Naive thymus-derived CD8-positive, alpha-beta T cell (primary cell): ENCODE results near the gene ARIH2. TPM values are rescaled to one million over a fixed set of nuclear protein-coding genes. Genes with fewer than 3 reads are reported as not detected.

Source experiments
- ATAC-seq, 2 donors: fragments of 150-1000 bp; cut with Tn5 transposase in 1 of 2; sonication (Bioruptor Pico), chemical (Tn5 transposase) in 1 of 2; 1 replicate in 1 of 2; 2 replicates in 1 of 2; pipeline ENCODE4 v1.10.0; 2021; ENCODE audit warnings: mild to moderate bottlenecking in 2 of 2, moderate library complexity in 2 of 2
- POLR2A ChIA-PET: fragments of 350-600 bp; sonication (Branson Sonifier 250); formaldehyde crosslinking; loops from one replicate; lab custom pipeline; 2021; ENCODE audit warnings: antibody characterized with exemption; lab: Charles Lee
- DNase-seq, 10 donors: peaks; one replicate each; pipeline versions ENCODE4 v3.0.0 to v3.0.0-alpha.2; 2020 to 2022
- H3K27ac Mint-ChIP-seq, 10 donors: one replicate each; pipeline ENCODE4 v1.8.0; 2020 to 2022; ENCODE audit warnings: mild to moderate bottlenecking in 10 of 10, mixed read lengths in 10 of 10, moderate library complexity in 4 of 10, inconsistent platforms in 1 of 10
- H3K27me3 Mint-ChIP-seq, 5 donors: one replicate each; pipeline ENCODE4 v1.8.0; 2021 to 2022; ENCODE audit warnings: mixed read lengths in 5 of 5
- H3K36me3 Mint-ChIP-seq, 3 donors: one replicate each; pipeline ENCODE4 v1.8.0; 2020 to 2022; ENCODE audit warnings: mixed read lengths in 3 of 3, mild to moderate bottlenecking in 2 of 3, inconsistent platforms in 1 of 3
- H3K4me1 Mint-ChIP-seq, 4 donors: one replicate each; pipeline ENCODE4 v1.8.0; 2021 to 2022; ENCODE audit warnings: mixed read lengths in 4 of 4
- H3K4me3 Mint-ChIP-seq, 10 donors: one replicate each; pipeline ENCODE4 v1.8.0; 2020 to 2022; ENCODE audit warnings: mild to moderate bottlenecking in 10 of 10, mixed read lengths in 10 of 10, moderate library complexity in 6 of 10, inconsistent platforms in 1 of 10
- H3K9me3 Mint-ChIP-seq, 9 donors: one replicate each; pipeline ENCODE4 v1.8.0; 2020 to 2022; ENCODE audit warnings: mixed read lengths in 9 of 9, mild to moderate bottlenecking in 3 of 9, inconsistent platforms in 1 of 9, moderate library complexity in 1 of 9
- polyA plus RNA-seq, 3 donors: library from polyadenylated mRNA; unstranded; fragments of 300-500 nt; fragmentation: Illumina TruSeq; gene quantifications; one replicate each; pipeline ENCODE4 v1.2.3, GENCODE V29; 2021
- total RNA-seq, 8 experiments: library from RNA in 2 of 8; stranded (reverse) in 2 of 8; gene quantifications; one replicate each; pipeline ENCODE4 v1.2.3 and lab custom pipeline; 2021 to 2026

The ARIH2 gene
- total and polyA plus RNA-seq, 5 experiments from 2014 or later = 92.7 to 167 (median 119) TPM

DNA sequence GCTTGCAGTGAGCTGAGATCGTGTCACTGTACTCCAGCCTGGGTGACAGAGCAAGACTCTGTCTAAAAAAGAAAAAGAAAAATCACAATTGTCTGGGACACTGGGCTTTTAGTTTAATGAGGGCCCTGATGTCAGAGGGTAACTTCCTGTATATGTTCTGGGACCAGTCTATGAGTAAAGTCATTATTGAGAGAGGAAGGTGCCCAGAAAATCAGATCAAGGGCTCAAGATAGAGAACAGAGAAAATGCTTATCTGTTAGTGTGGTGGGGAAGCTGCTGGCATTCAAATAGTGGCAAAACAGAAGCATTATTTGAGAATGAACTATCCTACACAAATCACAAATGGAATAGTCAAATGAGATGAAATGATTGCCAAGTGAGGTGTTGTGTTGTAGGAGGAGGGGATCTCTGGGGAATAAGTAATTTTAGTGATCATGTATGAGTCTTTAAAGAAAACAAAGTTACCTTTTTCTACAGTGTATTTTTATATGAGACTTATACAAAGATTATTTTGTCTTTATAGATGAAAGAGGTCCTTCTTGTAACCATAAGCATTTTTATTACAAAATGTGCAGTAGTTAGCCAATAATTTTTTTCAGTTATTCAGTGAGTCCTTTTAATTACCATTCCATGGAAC lies 13.4 kb downstream of the ARIH2 start:
- ATAC-seq (no peak), DNase-seq (no peak)
- Mint-ChIP-seq H3K9me3 (no peaks in the 10 kb centered on the region), H3K4me1 (peaks cover 30 to 72% (median 67%) of the 10 kb centered on the region in 4 donors), H3K4me3 (peak overlapping the region in 7 of 10 donors; percentile 1 to 63 (median 29)), H3K27me3 (no peaks in the 10 kb centered on the region), H3K36me3 (peaks cover 9 to 88% (median 37%) of the 10 kb centered on the region in 3 donors), H3K27ac (peak overlapping the region in 6 of 10 donors; percentile 23 to 83 (median 56))
- POLR2A ChIA-PET = no interaction called here

DNA sequence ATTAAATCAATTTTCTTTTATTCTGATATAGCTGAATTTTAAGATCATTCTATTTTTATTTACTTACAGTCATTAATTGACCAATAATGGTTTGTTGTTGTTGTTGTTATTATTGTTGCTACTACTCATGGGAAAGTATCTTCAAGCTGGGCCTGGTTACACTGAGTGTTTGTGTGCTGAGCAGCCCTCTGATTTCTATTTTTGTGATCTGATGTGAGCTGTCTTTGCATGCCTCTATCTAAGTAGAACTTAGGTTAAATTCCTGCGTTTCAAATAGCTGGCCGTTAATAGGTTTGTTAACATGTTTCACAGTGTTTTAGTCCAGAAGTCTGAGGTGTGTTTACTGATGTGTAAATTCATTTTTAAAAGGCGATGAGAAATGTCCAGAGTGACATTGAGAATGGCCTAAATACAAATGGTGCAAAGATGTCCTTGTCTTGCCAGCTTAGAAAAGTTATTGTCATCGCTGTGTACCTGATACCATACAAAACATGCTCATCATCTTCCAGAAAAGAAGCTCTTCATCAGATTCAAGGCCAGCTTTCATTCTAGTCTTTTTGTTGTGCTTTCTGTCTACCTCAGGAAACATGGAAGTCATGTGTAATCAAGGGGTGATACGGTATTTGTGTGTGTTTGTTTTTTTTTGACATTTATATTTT lies 15.8 kb downstream of the ARIH2 start:
- H3K27me3 Mint-ChIP-seq = no peaks in the 10 kb centered on the region
- peaks cover 22 to 61% (median 56%) of the 10 kb centered on the region in 4 donors for H3K4me1 Mint-ChIP-seq
- no peaks in the 10 kb centered on the region for H3K9me3 Mint-ChIP-seq
- POLR2A ChIA-PET = no interaction called here
- H3K4me3 Mint-ChIP-seq = no peak overlapping the region
- no peak for ATAC-seq
- peak overlapping the region in 1 of 10 donors; percentile 43 for H3K27ac Mint-ChIP-seq
- H3K36me3 Mint-ChIP-seq = peaks cover 0 to 80% (median 36%) of the 10 kb centered on the region in 3 donors
- DNase-seq = no peak

DNA sequence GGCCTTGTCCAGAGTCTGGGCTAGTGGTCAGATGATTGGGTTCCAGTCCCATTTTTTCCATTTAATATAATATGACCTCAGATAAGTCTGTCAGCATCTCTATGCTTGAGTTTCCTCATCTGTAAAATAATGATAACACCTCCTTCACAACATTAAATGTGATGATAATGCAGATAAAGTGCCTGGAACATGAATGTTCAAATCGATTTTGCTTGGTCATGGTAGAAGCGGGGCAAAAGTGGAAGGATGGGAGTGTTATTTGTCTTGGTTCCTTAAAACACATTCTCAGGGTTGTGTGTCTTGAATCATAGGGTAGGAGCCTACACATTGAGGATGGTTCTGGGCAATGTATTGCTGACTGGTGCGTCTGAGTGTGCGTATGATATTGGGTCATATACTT lies 16.9 kb downstream of the ARIH2 start:
- POLR2A ChIA-PET = no interaction called here
- Mint-ChIP-seq H3K4me3 (no peak overlapping the region), H3K27me3 (no peaks in the 10 kb centered on the region), H3K4me1 (peaks cover 19 to 53% (median 49%) of the 10 kb centered on the region in 4 donors), H3K27ac (no peak overlapping the region), H3K9me3 (no peaks in the 10 kb centered on the region), H3K36me3 (peaks cover 0 to 74% (median 29%) of the 10 kb centered on the region in 3 donors)
- no peak for DNase-seq
- no peak for ATAC-seq

DNA sequence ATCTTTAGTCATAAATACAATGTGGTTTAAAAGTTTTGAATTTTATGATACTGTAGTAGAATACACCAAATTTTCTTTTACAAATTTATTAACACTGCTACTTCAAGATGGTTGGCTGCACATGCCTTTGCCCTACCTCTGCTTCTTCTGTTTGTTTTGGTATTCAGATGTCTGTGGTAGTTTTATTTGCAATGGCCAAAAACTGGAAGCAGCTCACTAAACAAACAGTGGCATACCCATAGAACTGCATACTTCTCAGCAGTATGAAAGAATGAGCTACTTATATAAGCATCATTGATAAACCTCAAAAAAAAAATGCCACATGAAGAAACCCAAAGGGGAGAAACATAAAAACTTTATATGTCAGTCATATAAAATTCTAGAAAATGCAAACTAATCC lies 19.5 kb downstream of the ARIH2 start:
- Mint-ChIP-seq H3K4me3 (no peak overlapping the region), H3K27ac (peak overlapping the region in 4 of 10 donors; percentile 2 to 52 (median 18)), H3K4me1 (peaks cover 15 to 40% (median 38%) of the 10 kb centered on the region in 4 donors), H3K36me3 (peaks cover 0 to 57% (median 28%) of the 10 kb centered on the region in 3 donors), H3K9me3 (no peaks in the 10 kb centered on the region), H3K27me3 (no peaks in the 10 kb centered on the region)
- no peak for ATAC-seq
- DNase-seq = no peak
- POLR2A ChIA-PET = interaction anchor here (0.7 kb wide), 1 partner anchor 670 kb away, joined by 3 read pairs; no protein-coding TSS in a partner anchor

DNA sequence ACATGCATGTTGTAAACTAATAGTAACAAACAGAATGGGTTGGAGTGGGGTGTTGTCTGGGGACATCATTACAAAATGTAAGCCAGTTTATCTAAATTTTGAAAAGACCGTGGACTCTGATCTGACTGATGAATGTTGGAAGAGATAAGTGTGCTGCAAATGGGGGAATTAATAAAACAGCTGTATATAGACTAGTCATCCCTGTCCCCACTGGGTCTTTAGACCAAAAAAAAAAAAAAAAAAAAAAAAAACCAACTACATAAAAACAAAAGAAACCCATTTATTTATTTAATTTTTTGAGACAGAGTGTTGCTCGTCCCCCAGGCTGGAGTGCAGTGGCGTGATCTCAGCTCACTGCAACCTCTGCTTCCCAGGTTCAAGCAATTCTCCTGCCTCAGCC lies 20.0 kb downstream of the ARIH2 start:
- DNase-seq = no peak
- POLR2A ChIA-PET = no interaction called here
- no peaks in the 10 kb centered on the region for H3K9me3 Mint-ChIP-seq
- peaks cover 16 to 44% (median 41%) of the 10 kb centered on the region in 4 donors for H3K4me1 Mint-ChIP-seq
- ATAC-seq = no peak
- H3K4me3 Mint-ChIP-seq = no peak overlapping the region
- H3K27ac Mint-ChIP-seq = peak overlapping the region in 3 of 10 donors; percentile 3 to 52 (median 15)
- H3K36me3 Mint-ChIP-seq = peaks cover 0 to 57% (median 26%) of the 10 kb centered on the region in 3 donors
- H3K27me3 Mint-ChIP-seq = no peaks in the 10 kb centered on the region

DNA sequence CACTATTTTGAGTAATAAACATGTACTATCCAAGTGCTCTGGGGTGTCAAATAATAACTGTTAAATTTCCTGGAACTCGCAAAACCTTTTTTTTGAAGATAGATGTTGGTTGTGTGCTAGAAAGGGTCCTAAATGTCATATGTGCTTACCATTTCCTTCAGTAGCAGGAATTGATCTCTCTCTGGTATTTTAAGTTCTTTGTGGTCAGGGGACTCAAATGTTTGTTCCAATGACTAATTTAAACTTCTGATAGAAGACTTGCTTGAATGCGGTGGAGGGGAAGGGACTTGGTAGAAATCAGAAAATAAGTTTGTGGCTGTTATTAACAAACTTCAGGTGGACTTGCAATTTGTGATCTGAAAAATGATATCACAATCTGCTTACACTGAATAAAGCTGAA lies 26.8 kb downstream of the ARIH2 start:
- Mint-ChIP-seq H3K27me3 (no peaks in the 10 kb centered on the region), H3K36me3 (peaks cover 0 to 28% (median 2%) of the 10 kb centered on the region in 3 donors), H3K27ac (peak overlapping the region in 8 of 10 donors; percentile 12 to 81 (median 53)), H3K9me3 (no peaks in the 10 kb centered on the region), H3K4me3 (no peak overlapping the region), H3K4me1 (peaks cover 18 to 37% (median 34%) of the 10 kb centered on the region in 4 donors)
- DNase-seq (no peak), ATAC-seq (no peak)
- POLR2A ChIA-PET = no interaction called here

DNA sequence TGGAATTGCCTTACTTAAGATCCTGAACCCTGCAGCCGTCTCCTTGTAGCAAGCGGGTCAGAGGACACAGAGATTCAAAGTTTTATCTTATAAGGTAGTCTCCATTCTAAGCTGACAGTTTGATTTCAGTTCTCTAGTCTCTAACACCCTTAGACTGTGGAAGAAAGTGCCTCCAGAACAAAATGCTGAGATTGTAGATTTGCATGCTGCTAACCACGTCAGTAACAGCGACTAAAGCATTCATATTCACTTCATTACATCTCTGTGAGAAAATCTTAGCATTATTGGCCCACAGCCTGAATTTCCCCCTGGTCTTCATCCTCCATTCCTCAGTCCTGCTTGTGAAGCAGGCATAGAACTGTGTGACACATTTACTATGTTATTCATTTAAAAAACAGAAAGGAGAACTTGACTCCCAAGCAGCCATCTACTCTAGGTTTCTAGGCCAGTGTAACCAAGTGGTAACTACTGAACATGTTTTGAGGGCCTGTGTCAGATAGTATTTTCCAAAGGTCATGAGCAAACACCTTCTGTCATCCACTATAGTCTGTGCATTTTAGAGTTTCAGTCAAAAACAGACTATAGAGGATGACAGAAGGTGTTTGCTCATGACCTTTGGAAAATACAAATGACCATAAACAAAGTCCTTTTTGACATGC lies 27.4 kb downstream of the ARIH2 start:
- H3K4me3 Mint-ChIP-seq = no peak overlapping the region
- no peaks in the 10 kb centered on the region for H3K9me3 Mint-ChIP-seq
- H3K36me3 Mint-ChIP-seq = peaks cover 0 to 28% (median 2%) of the 10 kb centered on the region in 3 donors
- ATAC-seq = no peak
- peak overlapping the region in 8 of 10 donors; percentile 8 to 81 (median 60) for H3K27ac Mint-ChIP-seq
- no peak for DNase-seq
- POLR2A ChIA-PET = no interaction called here
- H3K4me1 Mint-ChIP-seq = peaks cover 18 to 37% (median 33%) of the 10 kb centered on the region in 4 donors
- H3K27me3 Mint-ChIP-seq = no peaks in the 10 kb centered on the region

DNA sequence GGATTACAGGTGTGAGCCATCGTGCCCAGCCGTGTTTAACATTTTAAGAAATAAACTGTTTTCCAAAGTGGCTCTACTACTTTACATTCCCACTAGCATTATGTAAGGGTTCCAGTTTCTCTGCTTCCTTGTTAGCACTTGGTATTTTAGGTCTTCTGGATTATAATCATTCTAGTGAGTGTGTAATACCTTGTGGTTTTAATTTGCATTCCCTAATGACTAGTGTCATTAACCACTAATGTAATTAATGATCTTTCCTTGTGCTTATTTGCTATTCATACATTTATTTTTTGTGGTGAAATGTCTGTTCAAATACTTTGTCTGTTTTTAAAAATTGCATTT lies 30.7 kb downstream of the ARIH2 start:
- no peaks in the 10 kb centered on the region for H3K27me3 Mint-ChIP-seq
- H3K9me3 Mint-ChIP-seq = no peaks in the 10 kb centered on the region
- H3K36me3 Mint-ChIP-seq = peaks cover 0 to 36% (median 0%) of the 10 kb centered on the region in 3 donors
- H3K4me3 Mint-ChIP-seq = no peak overlapping the region
- H3K4me1 Mint-ChIP-seq = peaks cover 16 to 34% (median 32%) of the 10 kb centered on the region in 4 donors
- POLR2A ChIA-PET = no interaction called here
- no peak for ATAC-seq
- peak overlapping the region in 2 of 10 donors; percentile 8 to 20 for H3K27ac Mint-ChIP-seq
- DNase-seq = no peak

DNA sequence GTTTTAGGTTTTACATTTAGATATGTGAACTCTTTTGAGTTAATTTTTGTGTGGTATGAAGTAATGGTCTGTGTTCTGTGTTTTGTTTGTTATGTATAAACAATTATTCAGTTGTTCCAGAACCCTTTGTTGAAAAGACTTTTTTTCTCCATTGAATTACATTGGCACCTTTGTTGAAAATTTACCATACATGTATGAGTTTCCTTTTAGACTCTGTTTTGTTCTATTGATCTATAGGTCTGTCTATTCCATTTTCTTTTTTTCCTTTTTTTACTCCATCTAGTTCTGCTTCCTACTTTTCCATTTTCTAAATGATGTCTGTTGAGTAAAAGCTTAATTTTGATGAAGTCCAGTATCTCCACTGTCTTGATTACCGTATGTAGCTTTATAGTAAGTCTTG lies 31.4 kb downstream of the ARIH2 start:
- Mint-ChIP-seq H3K9me3 (no peaks in the 10 kb centered on the region), H3K36me3 (peaks cover 0 to 43% (median 0%) of the 10 kb centered on the region in 3 donors), H3K4me1 (peaks cover 13 to 29% (median 25%) of the 10 kb centered on the region in 4 donors), H3K4me3 (no peak overlapping the region), H3K27me3 (no peaks in the 10 kb centered on the region), H3K27ac (peak overlapping the region in 3 of 10 donors; percentile 4 to 25 (median 15))
- DNase-seq (no peak), ATAC-seq (no peak)
- POLR2A ChIA-PET = interaction anchor here (0.8 to 1.1 kb wide), 2 partner anchors 31 to 57 kb away, joined by 3 read pairs; partner anchors contain the start of genes ARIH2 and WDR6

DNA sequence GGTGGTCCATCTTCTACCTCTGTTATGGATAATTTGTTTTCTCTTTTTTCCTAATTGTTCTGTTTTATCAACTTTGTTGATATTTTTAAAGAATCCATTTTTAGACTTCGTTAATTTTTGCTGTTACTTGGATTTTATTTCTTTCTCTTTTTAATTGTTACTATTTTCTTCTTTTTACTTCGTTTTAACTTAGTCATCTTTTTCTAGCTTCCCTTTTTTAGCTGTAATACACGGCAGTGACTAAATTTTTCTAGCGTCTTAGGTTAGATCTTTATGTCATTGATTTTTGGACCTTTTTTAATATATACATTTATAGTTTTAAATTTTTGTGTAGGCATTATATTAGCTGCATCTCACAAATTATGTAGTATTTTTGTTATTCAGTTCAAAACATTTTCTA lies 33.1 kb downstream of the ARIH2 start:
- H3K27ac Mint-ChIP-seq = peak overlapping the region in 2 of 10 donors; percentile 17 to 44
- H3K4me3 Mint-ChIP-seq = no peak overlapping the region
- no peak for ATAC-seq
- POLR2A ChIA-PET = no interaction called here
- no peak for DNase-seq
- peaks cover 0 to 40% (median 0%) of the 10 kb centered on the region in 3 donors for H3K36me3 Mint-ChIP-seq
- H3K4me1 Mint-ChIP-seq = peaks cover 13 to 20% (median 18%) of the 10 kb centered on the region in 4 donors
- no peaks in the 10 kb centered on the region for H3K27me3 Mint-ChIP-seq
- H3K9me3 Mint-ChIP-seq = no peaks in the 10 kb centered on the region

DNA sequence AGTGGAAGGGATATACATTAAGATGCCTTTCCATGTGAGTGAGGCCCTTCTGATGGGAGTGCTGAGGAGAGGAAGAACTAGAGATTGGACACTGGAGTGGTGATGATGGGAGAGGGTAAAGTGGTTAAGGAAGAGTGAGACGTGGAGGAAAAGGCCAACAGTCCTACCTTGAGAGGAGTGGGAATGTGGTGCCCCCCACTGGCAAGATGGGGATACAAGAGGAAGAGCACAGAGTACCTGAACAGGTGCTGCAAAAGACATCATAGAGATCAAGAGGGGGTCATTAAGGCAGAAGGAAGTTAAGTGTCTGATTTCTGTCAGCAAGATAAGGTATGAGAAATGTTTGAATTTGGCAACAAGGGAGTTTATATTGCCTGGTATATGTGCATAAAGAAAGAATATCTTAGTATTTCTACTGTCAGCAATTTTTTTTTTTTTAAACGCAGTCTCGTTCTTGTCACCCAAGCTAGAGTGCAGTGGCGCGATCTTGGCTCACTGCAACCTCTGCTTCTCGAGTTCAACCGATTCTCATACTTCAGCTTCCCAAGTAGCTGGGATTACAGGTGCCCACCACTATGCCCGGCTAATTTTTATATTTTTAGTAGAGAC lies 34.0 kb downstream of the ARIH2 start:
- no peaks in the 10 kb centered on the region for H3K9me3 Mint-ChIP-seq
- peaks cover 0 to 42% (median 5%) of the 10 kb centered on the region in 3 donors for H3K36me3 Mint-ChIP-seq
- H3K27me3 Mint-ChIP-seq = no peaks in the 10 kb centered on the region
- POLR2A ChIA-PET = interaction anchor here (0.6 to 0.8 kb wide), 2 partner anchors 54 to 117 kb away, joined by 3 to 4 read pairs; partner anchors contain the start of gene WDR6
- peak; percentile 30 to 73 (median 44) for DNase-seq
- H3K4me3 Mint-ChIP-seq = no peak overlapping the region
- peak overlapping the region in 3 of 10 donors; percentile 17 to 42 (median 35) for H3K27ac Mint-ChIP-seq
- peak; percentile 79 to 80 for ATAC-seq
- peaks cover 12 to 22% (median 16%) of the 10 kb centered on the region in 4 donors for H3K4me1 Mint-ChIP-seq

DNA sequence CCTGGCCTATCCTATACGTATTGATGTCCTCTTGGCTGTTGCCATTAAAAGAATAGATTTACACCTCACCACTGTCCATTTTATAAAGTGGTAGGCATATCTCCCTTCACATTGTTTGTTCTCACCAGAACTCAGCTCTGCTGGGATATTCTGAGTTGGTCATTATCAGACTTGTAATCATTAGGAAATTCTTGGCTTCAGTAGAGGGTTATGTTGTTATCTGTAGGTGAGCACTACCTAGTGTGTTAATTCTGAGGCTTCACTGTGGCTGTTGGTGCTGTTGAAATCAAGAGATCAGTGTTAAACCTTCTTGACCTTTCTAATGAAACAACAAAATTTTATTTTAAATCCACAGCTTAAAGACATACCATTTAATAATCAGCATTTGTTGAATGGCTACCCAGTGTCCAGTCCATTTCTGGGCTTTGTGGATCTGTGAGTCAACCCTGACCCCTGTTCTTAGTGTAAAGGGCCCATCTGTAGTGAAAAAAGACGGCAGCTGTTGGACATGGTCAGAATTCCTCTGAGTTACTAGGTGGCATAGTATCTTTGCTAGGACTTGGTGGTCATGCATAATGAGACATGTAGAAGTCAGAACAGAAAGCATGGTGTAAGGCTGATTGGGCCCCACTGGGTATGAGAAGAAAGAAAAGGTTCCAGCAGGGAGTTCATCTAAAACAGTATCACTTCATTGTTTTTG lies 38.5 kb downstream of the ARIH2 start:
- Mint-ChIP-seq H3K4me3 (no peak overlapping the region), H3K9me3 (no peaks in the 10 kb centered on the region), H3K4me1 (peaks cover 9 to 12% (median 10%) of the 10 kb centered on the region in 4 donors), H3K36me3 (peaks cover 0 to 58% (median 7%) of the 10 kb centered on the region in 3 donors), H3K27me3 (no peaks in the 10 kb centered on the region), H3K27ac (peak overlapping the region in 1 of 10 donors; percentile 36)
- DNase-seq (no peak), ATAC-seq (no peak)
- POLR2A ChIA-PET = interaction anchor here (0.6 to 0.7 kb wide), 2 partner anchors 20 to 225 kb away, joined by 3 read pairs; no protein-coding TSS in a partner anchor
